ENCODE data around the gene SOWAHB.

Gene SOWAHB

GRCh38 chr4:76897536-76898384, at the start of gene SOWAHB:
TSS of gene SOWAHB (minus strand) at chr4:76898144. CDS start at chr4:76897849, 295 bp downstream.
- in situ Hi-C loops (cut with MboI; ENCODE audit: low sequenced_read_pairs) = no loop called here

GRCh38 chr4:76947369-76947768, 49.4 kb upstream of the SOWAHB start:
- in situ Hi-C loops (cut with MboI; ENCODE audit: low sequenced_read_pairs) = no loop called here

GRCh38 chr4:76943790-76944189, 45.8 kb upstream of the SOWAHB start:
- in situ Hi-C loops (cut with MboI; ENCODE audit: low sequenced_read_pairs) = no loop called here

GRCh38 chr4:76943129-76943620, 45.2 kb upstream of the SOWAHB start:
- in situ Hi-C loops (cut with MboI; ENCODE audit: low sequenced_read_pairs) = no loop called here

GRCh38 chr4:76939184-76939583, 41.2 kb upstream of the SOWAHB start:
- in situ Hi-C loops (cut with MboI; ENCODE audit: low sequenced_read_pairs) = no loop called here

- in situ Hi-C loops (cut with MboI; ENCODE audit: low sequenced_read_pairs) = no loop called here
These were observed 33.8 kb upstream of the SOWAHB start for GRCh38 chr4:76931576-76932276.

- in situ Hi-C loops (cut with MboI; ENCODE audit: low sequenced_read_pairs) = no loop called here
These were observed 33.1 kb upstream of the SOWAHB start for GRCh38 chr4:76931087-76931486.

GRCh38 chr4:76930685-76931084, 32.7 kb upstream of the SOWAHB start:
- in situ Hi-C loops (cut with MboI; ENCODE audit: low sequenced_read_pairs) = no loop called here

GRCh38 chr4:76926841-76927240, 28.9 kb upstream of the SOWAHB start:
- in situ Hi-C loops (cut with MboI; ENCODE audit: low sequenced_read_pairs) = no loop called here

- in situ Hi-C loops (cut with MboI; ENCODE audit: low sequenced_read_pairs) = no loop called here
These were observed 25.8 kb upstream of the SOWAHB start for GRCh38 chr4:76923619-76924357.

- in situ Hi-C loops (cut with MboI; ENCODE audit: low sequenced_read_pairs) = no loop called here
These were observed 22.8 kb upstream of the SOWAHB start for GRCh38 chr4:76920715-76921114.

GRCh38 chr4:76909711-76910110, 11.8 kb upstream of the SOWAHB start:
- in situ Hi-C loops (cut with MboI; ENCODE audit: low sequenced_read_pairs) = no loop called here

- in situ Hi-C loops (cut with MboI; ENCODE audit: low sequenced_read_pairs) = no loop called here
These were observed 7.6 kb upstream of the SOWAHB start for GRCh38 chr4:76905521-76905920.

- in situ Hi-C loops (cut with MboI; ENCODE audit: low sequenced_read_pairs) = no loop called here
These were observed 6.8 kb upstream of the SOWAHB start for GRCh38 chr4:76904646-76905190.

- in situ Hi-C loops (cut with MboI; ENCODE audit: low sequenced_read_pairs) = no loop called here
These were observed 4.4 kb upstream of the SOWAHB start for GRCh38 chr4:76902233-76902890.

GRCh38 chr4:76898949-76899645, 1.2 kb upstream of the SOWAHB start:
- in situ Hi-C loops (cut with MboI; ENCODE audit: low sequenced_read_pairs) = no loop called here

GRCh38 chr4:76898385-76898692, 395 bp upstream of the SOWAHB start:
- in situ Hi-C loops (cut with MboI; ENCODE audit: low sequenced_read_pairs) = no loop called here

- in situ Hi-C loops (cut with MboI; ENCODE audit: low sequenced_read_pairs) = no loop called here
These were observed 1.1 kb downstream of the SOWAHB start for GRCh38 chr4:76896614-76897535.

GRCh38 chr4:76896048-76896447, 1.9 kb downstream of the SOWAHB start:
- in situ Hi-C loops (cut with MboI; ENCODE audit: low sequenced_read_pairs) = no loop called here

Measured in HL-60/S4 treated with phorbol 12-myristate 13-acetate at 8.2 ng/mL for 4 days and 3 days (cell line).